Lung microvascular endothelial cell (primary cell): ENCODE results near the gene SNHG17. TPM values are rescaled to one million over a fixed set of nuclear protein-coding genes. Genes with fewer than 3 reads are reported as not detected.

Source experiments
- DNase-seq, 2 donors: peaks; one replicate each; pipeline versions ENCODE4 v3.0.0 to v3.0.0-alpha.2; 2010; ENCODE audit warnings: low read depth in 2 of 2
- total RNA-seq: library from RNA; depleted of rRNA; stranded (reverse); fragments of >200 nt; gene quantifications from 2 replicates; pipeline ENCODE4 v1.2.1, GENCODE V29; 2014

SNHG17 gene
- total RNA-seq, 1 donor from 2014 or later: 4.0 TPM

DNA sequence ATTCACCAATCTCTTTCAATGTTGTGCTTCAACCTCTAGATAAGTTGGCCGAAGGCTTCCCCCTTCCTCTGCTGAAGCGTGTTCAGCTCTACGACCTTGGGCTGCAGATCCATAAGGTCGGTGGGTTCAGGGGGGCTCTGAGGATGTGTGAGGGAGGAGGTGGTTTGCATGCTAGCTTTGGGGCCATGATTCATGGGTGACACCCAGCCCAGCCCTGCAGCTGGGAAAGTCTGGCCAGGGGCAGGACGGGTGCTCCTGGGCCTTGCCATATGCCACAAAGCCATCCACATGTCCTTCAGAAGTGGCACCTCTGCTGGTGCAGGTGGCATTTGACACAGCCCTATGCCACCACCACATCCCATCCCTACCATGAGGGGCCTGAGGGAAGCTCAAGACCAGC is 61.2 kb downstream of the SNHG17 start:
- DNase-seq: no peak

DNA sequence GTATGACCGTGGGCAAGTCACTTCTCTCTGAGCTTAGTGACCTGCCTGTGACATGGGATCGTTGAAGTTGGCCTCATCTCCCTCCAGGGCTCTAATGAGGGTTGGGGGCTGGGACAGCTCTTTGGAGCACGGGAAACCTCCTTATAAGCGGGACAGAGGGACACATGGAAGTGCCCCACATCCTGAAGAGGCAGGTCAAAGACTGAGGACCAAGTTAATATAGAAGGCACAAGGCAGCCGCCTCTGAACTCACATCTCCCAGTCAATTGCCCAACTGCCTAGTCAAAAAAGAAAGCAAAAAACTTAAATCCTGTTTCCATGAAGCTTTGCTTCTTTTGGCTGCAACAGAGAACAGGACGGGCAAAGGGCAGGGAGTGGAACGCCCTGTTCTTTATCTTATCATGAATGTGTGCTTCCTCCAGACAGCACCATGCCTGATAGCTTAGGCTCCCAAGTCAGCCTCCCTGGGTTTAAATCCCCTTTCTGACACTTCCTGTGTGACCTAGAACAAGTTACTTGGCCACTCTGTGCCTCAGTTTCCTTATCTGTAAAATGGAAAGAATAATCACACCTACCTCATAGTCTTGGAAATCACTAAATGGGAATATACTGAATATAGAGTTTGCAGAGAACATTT is 61.8 kb downstream of the SNHG17 start:
- DNase-seq: peak in 1 of 2 donors; percentile 81

DNA sequence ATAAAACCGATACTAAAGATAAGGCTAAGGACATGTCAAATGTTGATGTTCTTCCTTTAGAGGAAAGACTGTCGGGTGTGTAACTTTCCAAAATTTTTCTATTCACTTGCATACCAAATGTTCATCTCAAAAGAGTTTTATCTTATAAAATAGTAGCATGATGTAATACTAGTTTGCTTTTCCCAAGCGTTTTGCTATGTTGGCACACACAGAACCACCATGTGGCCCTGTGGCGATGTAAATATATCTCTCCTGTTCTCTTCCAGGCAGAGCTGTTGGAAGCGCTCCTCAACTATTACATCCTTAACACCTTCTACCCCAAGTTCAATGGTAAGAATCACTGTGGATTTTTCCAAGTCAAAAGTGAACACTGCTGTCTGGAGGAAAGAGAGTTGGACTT is 62.3 kb downstream of the SNHG17 start:
- DNase-seq: peak in 1 of 2 donors; percentile 38

Other genes with a start within 250 kb of the SNHG17 start
- under 0.01 TPM in 1 of 2 replicates, not detected in the other for gene KIAA1755, start 174.6 kb downstream of the SNHG17 start, total RNA-seq
- not detected in 2 replicates for gene BPI, start 131.2 kb downstream of the SNHG17 start, total RNA-seq
- gene LBP, start 88.8 kb downstream of the SNHG17 start, total RNA-seq: under 0.01 TPM in 2 replicates
- 13.9 and 14.8 TPM in 2 replicates for gene RALGAPB, start 37.5 kb upstream of the SNHG17 start, total RNA-seq
- not detected in 2 replicates for gene ADIG, start 145.9 kb upstream of the SNHG17 start, total RNA-seq
- not detected in 2 replicates for gene ARHGAP40, start 166.5 kb upstream of the SNHG17 start, total RNA-seq